ENCODE results near the gene THAP3. TPM values are rescaled to one million over a fixed set of nuclear protein-coding genes. Genes with fewer than 3 reads are reported as not detected.

Gene THAP3
- 12.7 TPM for polyA plus RNA-seq (2013, experiment 1 of 2)
- polyA plus RNA-seq (2013, experiment 2 of 2): 13.1 TPM

- Histone ChIP-seq H3K9me3 (ENCODE audit: insufficient read depth, low read depth, low read length) (no peaks in the 10 kb centered on the region), H3K4me1 (ENCODE audit: insufficient read depth, low read length) (0 out of 2 replicates have a peak, but pooled peaks cover 2% of the 10 kb centered on the region), H3K36me3 (ENCODE audit: insufficient read depth, low read length) (peaks cover 71% of the 10 kb centered on the region), H3K4me3 (ENCODE audit: low read length) (peak within 1 kb of the TSS; percentile 81), H3K27ac (ENCODE audit: low read depth, low read length) (peak within 1 kb of the TSS; percentile 91), H3K27me3 (ENCODE audit: insufficient read depth, low read length) (no peaks in the 10 kb centered on the region), H3K9ac (ENCODE audit: low read depth, low read length) (peak within 1 kb of the TSS; percentile 86)
- WGBS: 2% methylated on average over 73 of the region's 73 CpGs
Measured at GRCh38 chr1:6624710-6625583, at the start of gene THAP3. TSS of gene THAP3 (plus strand) at chr1:6624868. CDS start at chr1:6625219, 351 bp downstream.

- H3K9ac ChIP-seq (ENCODE audit: low read depth, low read length): no peak overlapping the region
- H3K4me3 ChIP-seq (ENCODE audit: low read length): no peak overlapping the region
- H3K27ac ChIP-seq (ENCODE audit: low read depth, low read length): no peak overlapping the region
- peaks cover 5% of the 10 kb centered on the region; the same call in 1 of the 2 replicates for H3K4me1 ChIP-seq (ENCODE audit: insufficient read depth, low read length)
- H3K9me3 ChIP-seq (ENCODE audit: insufficient read depth, low read depth, low read length): no peaks in the 10 kb centered on the region
- no peaks in the 10 kb centered on the region for H3K36me3 ChIP-seq (ENCODE audit: insufficient read depth, low read length)
- WGBS: 82% methylated on average over 6 of the region's 6 CpGs
- H3K27me3 ChIP-seq (ENCODE audit: insufficient read depth, low read length): peaks cover 3% of the 10 kb centered on the region; the same call in 1 of the 2 replicates
Measured at GRCh38 chr1:6577831-6578525, 46.7 kb upstream of the THAP3 start.

- Histone ChIP-seq H3K9me3 (ENCODE audit: insufficient read depth, low read depth, low read length) (no peaks in the 10 kb centered on the region), H3K4me1 (ENCODE audit: insufficient read depth, low read length) (peaks cover 5% of the 10 kb centered on the region; the same call in 1 of the 2 replicates), H3K27ac (ENCODE audit: low read depth, low read length) (no peak overlapping the region), H3K36me3 (ENCODE audit: insufficient read depth, low read length) (no peaks in the 10 kb centered on the region), H3K4me3 (ENCODE audit: low read length) (peak overlapping the region; percentile 72), H3K9ac (ENCODE audit: low read depth, low read length) (0 out of 2 replicates have a peak overlapping the region, but pooled peaks have one; percentile 36), H3K27me3 (ENCODE audit: insufficient read depth, low read length) (peaks cover 3% of the 10 kb centered on the region; the same call in 1 of the 2 replicates)
- WGBS: 89% methylated on average over 14 of the region's 14 CpGs
Measured at GRCh38 chr1:6578624-6579373, 45.9 kb upstream of the THAP3 start.

- peak within 1 kb of the TSS; percentile 39 for H3K27ac ChIP-seq (ENCODE audit: low read depth, low read length)
- H3K36me3 ChIP-seq (ENCODE audit: insufficient read depth, low read length): no peaks in the 10 kb centered on the region
- peak within 1 kb of the TSS; percentile 72 for H3K4me3 ChIP-seq (ENCODE audit: low read length)
- WGBS: 18% methylated on average over 58 of the region's 58 CpGs
- H3K27me3 ChIP-seq (ENCODE audit: insufficient read depth, low read length): peaks cover 2% of the 10 kb centered on the region; the same call in 1 of the 2 replicates
- H3K9me3 ChIP-seq (ENCODE audit: insufficient read depth, low read depth, low read length): no peaks in the 10 kb centered on the region
- peaks cover 5% of the 10 kb centered on the region; the same call in 1 of the 2 replicates for H3K4me1 ChIP-seq (ENCODE audit: insufficient read depth, low read length)
- peak within 1 kb of the TSS; percentile 53 for H3K9ac ChIP-seq (ENCODE audit: low read depth, low read length)
Measured at GRCh38 chr1:6579374-6580118, 45.1 kb upstream of the THAP3 start, which contains the start of gene ZBTB48. TSS of gene ZBTB48 (plus strand) at chr1:6579994. CDS start at chr1:6580610, 616 bp downstream.

- no peaks in the 10 kb centered on the region for H3K36me3 ChIP-seq (ENCODE audit: insufficient read depth, low read length)
- peak overlapping the region; percentile 53 for H3K9ac ChIP-seq (ENCODE audit: low read depth, low read length)
- H3K4me3 ChIP-seq (ENCODE audit: low read length): peak overlapping the region; percentile 72
- H3K9me3 ChIP-seq (ENCODE audit: insufficient read depth, low read depth, low read length): no peaks in the 10 kb centered on the region
- H3K27me3 ChIP-seq (ENCODE audit: insufficient read depth, low read length): no peaks in the 10 kb centered on the region
- peaks cover 5% of the 10 kb centered on the region; the same call in 1 of the 2 replicates for H3K4me1 ChIP-seq (ENCODE audit: insufficient read depth, low read length)
- peak overlapping the region; percentile 21; the same call in 1 of the 2 replicates for H3K27ac ChIP-seq (ENCODE audit: low read depth, low read length)
- WGBS: 2% methylated on average over 27 of the region's 30 CpGs
Measured at GRCh38 chr1:6580119-6580592, 44.5 kb upstream of the THAP3 start.

- Histone ChIP-seq H3K36me3 (ENCODE audit: insufficient read depth, low read length) (no peaks in the 10 kb centered on the region), H3K4me1 (ENCODE audit: insufficient read depth, low read length) (peaks cover 5% of the 10 kb centered on the region; the same call in 1 of the 2 replicates), H3K4me3 (ENCODE audit: low read length) (peak overlapping the region; percentile 72), H3K9me3 (ENCODE audit: insufficient read depth, low read depth, low read length) (no peaks in the 10 kb centered on the region), H3K9ac (ENCODE audit: low read depth, low read length) (peak overlapping the region; percentile 53), H3K27me3 (ENCODE audit: insufficient read depth, low read length) (no peaks in the 10 kb centered on the region), H3K27ac (ENCODE audit: low read depth, low read length) (no peak overlapping the region)
- WGBS: 52% methylated on average over 19 of the region's 19 CpGs
Measured at GRCh38 chr1:6580593-6581409, 43.9 kb upstream of the THAP3 start.

GRCh38 chr1:6581561-6582305 lies 42.9 kb upstream of the THAP3 start:
- Histone ChIP-seq H3K9me3 (ENCODE audit: insufficient read depth, low read depth, low read length) (no peaks in the 10 kb centered on the region), H3K36me3 (ENCODE audit: insufficient read depth, low read length) (no peaks in the 10 kb centered on the region), H3K27me3 (ENCODE audit: insufficient read depth, low read length) (no peaks in the 10 kb centered on the region), H3K4me3 (ENCODE audit: low read length) (no peak overlapping the region), H3K9ac (ENCODE audit: low read depth, low read length) (no peak overlapping the region), H3K4me1 (ENCODE audit: insufficient read depth, low read length) (peaks cover 5% of the 10 kb centered on the region; the same call in 1 of the 2 replicates), H3K27ac (ENCODE audit: low read depth, low read length) (no peak overlapping the region)
- WGBS: 95% methylated on average over 10 of the region's 10 CpGs

GRCh38 chr1:6582370-6582769 lies 42.3 kb upstream of the THAP3 start:
- WGBS: 93% methylated on average over 1 of the region's 1 CpG
- H3K9me3 ChIP-seq (ENCODE audit: insufficient read depth, low read depth, low read length): no peaks in the 10 kb centered on the region
- H3K27me3 ChIP-seq (ENCODE audit: insufficient read depth, low read length): no peaks in the 10 kb centered on the region
- no peak overlapping the region for H3K9ac ChIP-seq (ENCODE audit: low read depth, low read length)
- H3K36me3 ChIP-seq (ENCODE audit: insufficient read depth, low read length): no peaks in the 10 kb centered on the region
- H3K4me3 ChIP-seq (ENCODE audit: low read length): no peak overlapping the region
- peaks cover 5% of the 10 kb centered on the region; the same call in 1 of the 2 replicates for H3K4me1 ChIP-seq (ENCODE audit: insufficient read depth, low read length)
- no peak overlapping the region for H3K27ac ChIP-seq (ENCODE audit: low read depth, low read length)

All from HUES64 (cell line).